HCT116 (cell line): ENCODE measurements around the gene IGSF9. TPM values are rescaled to one million over a fixed set of nuclear protein-coding genes. Genes with fewer than 3 reads are reported as not detected.

Experiments
- ATAC-seq: fragments of 200-7000 bp; cut with Tn5 transposase; 2 replicates; pipeline ENCODE4 v1.9.1; 2020; ENCODE audit warnings: mild to moderate bottlenecking, moderate library complexity
- BruUV-seq: library from RNA; stranded (reverse); fragments of 400-500 nt; replicated peaks from 2 replicates; lab custom pipeline; 2021; lab: Mats Ljungman, UMichigan
- CTCF ChIA-PET: fragments of 300-600 bp; sonication (Branson Sonifier 250); formaldehyde crosslinking; loops from one replicate; lab custom pipeline; 2021; ENCODE audit warnings: antibody characterized with exemption; lab: Charles Lee
- POLR2A ChIA-PET: fragments of 300-600, 350-600 bp; sonication (Branson Sonifier 250); formaldehyde crosslinking; loops from one replicate; lab custom pipeline; 2021; ENCODE audit warnings: antibody characterized with exemption; lab: Charles Lee
- RAD21 ChIA-PET, 2 experiments: fragments of 300-600 bp; sonication (Branson Sonifier 250); formaldehyde crosslinking; loops; one replicate each; lab custom pipeline; 2023; ENCODE audit warnings: low total read pairs in 2 of 2; ENCODE audit not compliant: uncharacterized antibody in 2 of 2, unreplicated experiment in 2 of 2, low non-redundant PET in 1 of 2; lab: Charles Lee
- DNase-seq: peaks from one replicate; pipeline ENCODE4 v3.0.0-alpha.2; 2010; ENCODE audit warnings: low read depth, low spot score
- H2AFZ ChIP-seq: fragments of 200-600 bp; shearing (Covaris generic), sonication (generic); 2 replicates; pipeline ENCODE4 v1.6.1; 2017; ENCODE audit warnings: low read depth, mixed run types, mixed read lengths, antibody characterized with exemption, low read length; ENCODE audit not compliant: poor library complexity, severe bottlenecking
- H3K27ac ChIP-seq: 2 replicates; pipeline ENCODE4 v1.5.1; 2012; ENCODE audit warnings: low read depth, low read length
- H3K27me3 ChIP-seq: fragments of 200-600 bp; sonication (generic); 2 replicates; pipeline ENCODE4 v1.6.1; 2016; ENCODE audit warnings: mixed run types, low read length, mixed read lengths; ENCODE audit not compliant: insufficient read depth
- H3K36me3 ChIP-seq, 2 experiments: fragments of 200-500 bp in 1 of 2; fragments of 200-600 bp in 1 of 2; sonication (Bioruptor generic) in 1 of 2; sonication (generic) in 1 of 2; 2 replicates each; pipeline versions ENCODE4 v1.5.1 to v1.6.1; 2014 to 2016; ENCODE audit warnings: low read length in 2 of 2, inconsistent platforms in 1 of 2, mixed read lengths in 1 of 2, mixed run types in 1 of 2; ENCODE audit not compliant: insufficient read depth in 2 of 2, control insufficient read depth in 1 of 2
- H3K4me1 ChIP-seq, 2 experiments: fragments of 200-600 bp in 1 of 2; sonication (generic) in 1 of 2; 2 replicates each; pipeline versions ENCODE4 v1.5.1 to v1.6.1; 2012 to 2017; ENCODE audit warnings: low read length in 2 of 2, inconsistent platforms in 1 of 2, mild to moderate bottlenecking in 1 of 2, mixed read lengths in 1 of 2, mixed run types in 1 of 2, moderate library complexity in 1 of 2; ENCODE audit not compliant: insufficient read depth in 2 of 2, control insufficient read depth in 1 of 2
- H3K4me2 ChIP-seq: fragments of 200-600 bp; sonication (generic); 2 replicates; pipeline ENCODE4 v1.6.1; 2017; ENCODE audit warnings: mixed run types, low read length, mixed read lengths
- H3K4me3 ChIP-seq, 2 experiments: fragments of 200-600 bp in 1 of 2; sonication (generic) in 1 of 2; replicated peaks in 1 of 2; 2 replicates each; pipeline ENCODE4 v1.5.1; 2011 to 2016; ENCODE audit warnings: low read length in 2 of 2, control low read depth in 1 of 2, low read depth in 1 of 2, mild to moderate bottlenecking in 1 of 2, mixed read lengths in 1 of 2, mixed run types in 1 of 2
- H3K79me2 ChIP-seq: fragments of 200-600 bp; sonication (generic); 2 replicates; pipeline ENCODE4 v1.6.1; 2017; ENCODE audit warnings: mild to moderate bottlenecking, mixed run types, low read length, moderate library complexity, mixed read lengths; ENCODE audit not compliant: insufficient read depth
- H3K9ac ChIP-seq: fragments of 200-600 bp; sonication (generic); 2 replicates; pipeline ENCODE4 v1.6.1; 2016; ENCODE audit warnings: low read length, mixed read lengths
- H3K9me2 ChIP-seq: fragments of 200-600 bp; sonication (generic), shearing (Covaris generic); 2 replicates; pipeline ENCODE4 v1.6.1; 2017; ENCODE audit warnings: mixed run types, mild to moderate bottlenecking, moderate library complexity; ENCODE audit not compliant: insufficient read depth
- H3K9me3 ChIP-seq, 2 experiments: fragments of 200-500 bp in 1 of 2; fragments of 200-600 bp in 1 of 2; sonication (Bioruptor generic) in 1 of 2; sonication (generic) in 1 of 2; 2 replicates each; pipeline ENCODE4 v1.6.1; 2014 to 2017; ENCODE audit warnings: low read length in 2 of 2, mixed read lengths in 2 of 2, inconsistent platforms in 1 of 2, low read depth in 1 of 2, mild to moderate bottlenecking in 1 of 2, mixed run types in 1 of 2, moderate library complexity in 1 of 2; ENCODE audit not compliant: control insufficient read depth in 1 of 2, insufficient read depth in 1 of 2
- H4K20me1 ChIP-seq: fragments of 200-600 bp; sonication (generic), shearing (Covaris generic); 2 replicates; pipeline ENCODE4 v1.6.1; 2017; ENCODE audit warnings: mixed run types, mild to moderate bottlenecking, moderate library complexity; ENCODE audit not compliant: insufficient read depth
- CBX3 ChIP-seq: IDR thresholded peaks from 2 replicates; pipeline ENCODE4 v1.6.1; 2012; ENCODE audit warnings: low read depth
- ELF1 ChIP-seq: IDR thresholded peaks from 2 replicates; pipeline ENCODE4 v1.6.1; 2012; ENCODE audit warnings: low read depth, borderline replicate concordance
- EZH2phosphoT487 ChIP-seq: fragments of 200-600 bp; IDR thresholded peaks from 2 replicates; pipeline ENCODE4 v1.6.1; 2018; ENCODE audit warnings: antibody characterized with exemption, borderline replicate concordance
- RAD21 ChIP-seq: IDR thresholded peaks from 2 replicates; pipeline ENCODE4 v1.6.1; 2012; ENCODE audit warnings: low read depth, mild to moderate bottlenecking
- REST ChIP-seq: IDR thresholded peaks from 2 replicates; pipeline ENCODE4 v1.6.1; 2012; ENCODE audit warnings: low read depth
- SIN3A ChIP-seq: IDR thresholded peaks from 2 replicates; pipeline ENCODE4 v1.6.1; 2012; ENCODE audit warnings: low read depth
- SP1 ChIP-seq: IDR thresholded peaks from 2 replicates; pipeline ENCODE4 v1.6.1; 2012; ENCODE audit warnings: low read depth
- YY1 ChIP-seq: IDR thresholded peaks from 2 replicates; pipeline ENCODE4 v1.6.1; 2011; ENCODE audit warnings: low read length, low read depth, moderate library complexity, mild to moderate bottlenecking; ENCODE audit not compliant: insufficient replicate concordance; ENCODE audit errors: extremely low read depth
- ZFX ChIP-seq: fragments of 450-650 bp; IDR thresholded peaks from 2 replicates; pipeline ENCODE4 v1.6.1; 2017
- ZNF274 ChIP-seq: fragments of 200-500 bp; sonication (Bioruptor generic); IDR thresholded peaks from 2 replicates; pipeline ENCODE4 v1.6.1; 2014; ENCODE audit warnings: mild to moderate bottlenecking, low read depth, low read length, inconsistent platforms
- intact Hi-C: fragments of 100-400 bp; cut with micrococcal nuclease; formaldehyde crosslinking; loops from 2 replicates; pipeline ENCODE4 v1.10.0; 2022
- total RNA-seq: library from RNA; stranded (reverse); gene quantifications from one replicate; pipeline ENCODE4 v1.2.1, GENCODE V29; 2021; ENCODE audit not compliant: unreplicated experiment
- TF ChIP-seq, protein P1 (sequence below): IDR thresholded peaks from 2 replicates; pipeline ENCODE4 v1.6.1; 2012

The IGSF9 gene
- total RNA-seq, 1 experiment from 2014 or later, result 10.3 TPM

DNA sequence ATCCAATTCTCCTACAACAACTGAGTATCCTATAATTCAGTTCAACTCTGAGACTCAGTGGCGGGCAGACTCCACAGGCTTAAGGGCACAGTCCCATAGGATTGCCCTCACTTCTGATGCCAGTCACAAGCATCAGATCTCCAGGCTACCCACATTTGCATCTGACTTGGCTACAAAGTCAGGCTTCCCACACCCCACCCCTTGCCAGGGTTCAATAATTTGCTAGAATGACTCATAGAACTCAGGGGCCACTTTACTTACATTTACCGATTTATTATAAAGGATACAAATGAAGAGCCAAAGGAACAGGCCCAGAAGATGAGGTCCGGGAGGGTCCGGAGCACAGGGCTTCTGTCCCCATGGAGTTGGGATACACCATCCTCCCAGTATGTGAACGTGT is 44.6 kb upstream of the IGSF9 start:
- intact Hi-C loops, result no loop called here
- ChIA-PET CTCF (interaction anchor here (3.3 kb wide), 1 partner anchor 17 kb away, joined by 16 read pairs; no protein-coding TSS in a partner anchor), POLR2A (no interaction called here), RAD21 (no interaction called here)
- Histone ChIP-seq H4K20me1 (no peaks in the 10 kb centered on the region), H3K27ac (no peak overlapping the region), H3K9me3 (no peaks in the 10 kb centered on the region), H3K27me3 (peaks cover 2% of the 10 kb centered on the region; the same call in 1 of the 2 replicates), H3K9me2 (no peaks in the 10 kb centered on the region), H3K79me2 (no peaks in the 10 kb centered on the region), H2AFZ (no peak overlapping the region), H3K36me3 (no peaks in the 10 kb centered on the region), H3K4me1 (peaks cover 0 to 4% of the 10 kb centered on the region in 2 experiments; a peak in 1 of 4 replicates), H3K4me2 (no peak overlapping the region), H3K4me3 (no peak overlapping the region), H3K9ac (no peak overlapping the region)
- ATAC-seq (no peak), DNase-seq (no peak)
- no TSS peak for BruUV-seq
- TF ChIP-seq ZNF274 (no peak), ELF1 (no peak), REST (no peak), SP1 (no peak), YY1 (no peak), RAD21 (no peak), CBX3 (no peak), SIN3A (no peak), ZFX (no peak), EZH2phosphoT487 (no peak)
- TF ChIP-seq, protein P1, sequence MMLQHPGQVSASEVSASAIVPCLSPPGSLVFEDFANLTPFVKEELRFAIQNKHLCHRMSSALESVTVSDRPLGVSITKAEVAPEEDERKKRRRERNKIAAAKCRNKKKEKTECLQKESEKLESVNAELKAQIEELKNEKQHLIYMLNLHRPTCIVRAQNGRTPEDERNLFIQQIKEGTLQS, result no peak
